Right lobe of liver (tissue), 6 donors: ENCODE measurements around the gene ADAM20. TPM values are rescaled to one million over a fixed set of nuclear protein-coding genes. Genes with fewer than 3 reads are reported as not detected.
"Not testable (repeated sequence)": the region's sequence is repeated elsewhere in the genome, so short reads cannot be mapped to it uniquely, and the experiment has no call there.

Experiments used
- ATAC-seq, 4 donors: fragments of 200-7000 bp; cut with Tn5 transposase; one replicate each; pipeline ENCODE4 v1.9.1; 2020; ENCODE audit warnings: mild to moderate bottlenecking in 4 of 4, moderate library complexity in 4 of 4
- DNase-seq, 3 donors: peaks; one replicate each; pipeline ENCODE4 v3.0.0-alpha.2; 2020
- H3K27ac ChIP-seq, 3 donors: fragments of 200-600 bp; one replicate each; pipeline ENCODE4 v1.8.0; 2022
- H3K27me3 ChIP-seq, 2 donors: fragments of 200-600 bp; one replicate each; pipeline ENCODE4 v1.8.0; 2022
- H3K36me3 ChIP-seq, 4 donors: fragments of 200-600 bp; sonication (generic) in 1 of 4; one replicate each; pipeline versions ENCODE4 v1.5.1 to v1.8.0; 2017 to 2022; ENCODE audit warnings: control low read depth in 1 of 4
- H3K4me1 ChIP-seq, 4 donors: fragments of 200-600 bp; sonication (generic) in 1 of 4; one replicate each; pipeline versions ENCODE4 v1.5.1 to v1.8.0; 2017 to 2022; ENCODE audit warnings: control low read depth in 1 of 4
- H3K4me3 ChIP-seq, 3 donors: fragments of 200-600 bp; one replicate each; pipeline ENCODE4 v1.8.0; 2022
- H3K9me3 ChIP-seq, 4 donors: fragments of 200-600 bp; sonication (generic) in 1 of 4; one replicate each; pipeline versions ENCODE4 v1.5.1 to v1.8.0; 2017 to 2022; ENCODE audit warnings: control low read depth in 1 of 4
- CTCF ChIP-seq, 4 donors: fragments of 200-600 bp in 3 of 4; fragments of 450-650 bp in 1 of 4; IDR thresholded peaks; one replicate each; pipeline versions ENCODE4 v1.5.1 to v1.8.0; 2016 to 2022; ENCODE audit warnings: antibody characterized with exemption in 4 of 4, mild to moderate bottlenecking in 2 of 4
- POLR2A ChIP-seq: fragments of 450-650 bp; IDR thresholded peaks from one replicate; pipeline ENCODE4 v1.6.1; 2017; ENCODE audit warnings: antibody characterized with exemption, mild to moderate bottlenecking
- WGBS: methylation state at CpG from one replicate; pipeline ENCODE4 v1.1.6; 2018; ENCODE audit warnings: low coverage, low lambda C conversion rate; ENCODE audit not compliant: insufficient coverage; ENCODE audit errors: missing lambda C conversion rate; 5-methylcytosine and 5-hydroxymethylcytosine counted together
- intact Hi-C, 2 donors: fragments of 100-400 bp; cut with DNase I; formaldehyde crosslinking; loops; one replicate each; pipeline versions ENCODE4 v1.11.2 to v1.14.1; 2022
- total RNA-seq, 6 experiments: library from RNA; depleted of rRNA in 2 of 6; stranded (reverse); fragments of >200 nt in 2 of 6; fragmentation: NEBNext Ultra II Directional in 3 of 6; extraction: Animal tissue kit (Norgen Biotek cat#: 25700) in 3 of 6; gene quantifications; one replicate each; pipeline versions ENCODE4 v1.1.0 to v1.2.4, GENCODE V29; 2016 to 2023
- donor health status: DM: no; HTN: yes; CAD: no.
- donor health status: DM: no; HTN: no; CAD: no.
- donor health status: DM: no; HTN: no; CAD: no.
- donor health status: DM: no; HTN: yes; CAD: no.
- donor health status: DM: no; HTN: yes; CAD: no.

Gene ADAM20
- total RNA-seq, 6 experiments from 2014 or later: 0.35 to 2.0 (median 0.70) TPM

- ATAC-seq (no peak), DNase-seq (no peak)
- H3K9me3 ChIP-seq: no peaks in the 10 kb centered on the region
- H3K27me3 ChIP-seq: no peaks in the 10 kb centered on the region
- intact Hi-C loops: no loop called here
- H3K27ac ChIP-seq: no peak overlapping the region
- 44% methylated on average over 4 of the region's 4 CpGs for WGBS
- TF ChIP-seq CTCF (IDR thresholded peaks at IDR 0.05) (no peak), POLR2A (no peak)
- H3K4me3 ChIP-seq: no peak overlapping the region
- no peaks in the 10 kb centered on the region for H3K36me3 ChIP-seq
- H3K4me1 ChIP-seq: no peaks in the 10 kb centered on the region
Observed at GRCh38 chr14:70514168-70515069, 20.4 kb downstream of the ADAM20 start.

GRCh38 chr14:70498191-70498590, 36.6 kb downstream of the ADAM20 start:
- Histone ChIP-seq H3K9me3 (no peaks in the 10 kb centered on the region), H3K4me1 (no peaks in the 10 kb centered on the region), H3K27ac (no peak overlapping the region), H3K36me3 (no peaks in the 10 kb centered on the region), H3K4me3 (no peak overlapping the region), H3K27me3 (no peaks in the 10 kb centered on the region)
- ATAC-seq (no peak), DNase-seq (no peak)
- TF ChIP-seq POLR2A (no peak), CTCF (IDR thresholded peaks at IDR 0.05) (no peak)
- intact Hi-C loops: no loop called here

DNA sequence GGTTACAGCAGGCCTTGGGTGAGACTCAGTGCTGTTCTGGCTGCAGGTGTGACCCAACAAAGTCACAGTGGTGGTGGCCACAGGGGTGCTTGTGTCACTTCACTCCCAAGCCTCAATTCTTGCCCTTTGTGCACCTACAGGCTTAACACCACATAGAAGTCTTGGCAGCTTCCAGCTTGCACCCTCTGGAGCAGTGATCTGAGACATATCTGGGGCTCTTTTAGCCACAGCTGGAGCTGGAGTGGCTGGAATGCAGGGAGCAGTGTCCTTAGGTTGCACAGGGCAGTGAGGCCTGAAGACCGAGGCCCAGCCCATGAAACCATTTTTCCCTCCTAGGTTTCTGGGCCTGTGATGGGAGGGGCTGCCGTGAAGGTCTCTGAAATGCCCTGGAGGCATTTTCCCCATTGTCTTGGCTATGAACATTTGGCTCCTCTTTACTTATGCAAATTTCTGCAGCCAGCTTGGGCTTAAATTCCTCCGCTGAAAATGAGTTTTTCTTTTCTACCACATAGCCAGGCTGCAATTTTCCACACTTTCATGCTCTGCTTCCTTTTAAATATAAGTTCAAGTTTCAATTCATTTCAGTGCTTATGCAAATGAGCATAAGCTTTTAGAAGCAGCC, 45.1 kb downstream of the ADAM20 start:
- WGBS: 94% methylated on average over 2 of the region's 3 CpGs
- no peak overlapping the region for H3K27ac ChIP-seq
- ATAC-seq: no peak
- no peak for TF ChIP-seq CTCF (IDR thresholded peaks at IDR 0.05)
- no peak overlapping the region for H3K4me3 ChIP-seq
- no peaks in the 10 kb centered on the region for H3K4me1 ChIP-seq
- H3K36me3 ChIP-seq: no peaks in the 10 kb centered on the region
- DNase-seq: no peak
- no peaks in the 10 kb centered on the region for H3K27me3 ChIP-seq
- H3K9me3 ChIP-seq: peaks cover 0 to 4% (median 0%) of the 10 kb centered on the region in 4 donors
- intact Hi-C loops: no loop called here

- H3K4me3 ChIP-seq, intact Hi-C loops, H3K9me3 ChIP-seq, H3K36me3 ChIP-seq, DNase-seq, H3K27ac ChIP-seq, ATAC-seq, H3K27me3 ChIP-seq, H3K4me1 ChIP-seq: not testable (repeated sequence)
- 96% methylated on average over 8 of the region's 57 CpGs for WGBS
Observed at GRCh38 chr14:70477356-70478105, 57.3 kb downstream of the ADAM20 start.

- DNase-seq, H3K27ac ChIP-seq, intact Hi-C loops, H3K27me3 ChIP-seq, H3K4me1 ChIP-seq, H3K36me3 ChIP-seq, H3K9me3 ChIP-seq, H3K4me3 ChIP-seq, ATAC-seq: not testable (repeated sequence)
- WGBS: no CpG with 5 or more reads among the region's 13 CpGs
Observed at GRCh38 chr14:70475459-70475858, 59.3 kb downstream of the ADAM20 start.
